Fibroblast of lung (primary cell): ENCODE measurements around the gene GABRP.

Experiments
- CTCF ChIP-seq, 2 donors: IDR thresholded peaks in 1 of 2; conservative IDR thresholded peaks in 1 of 2; 1 replicate in 1 of 2; 2 replicates in 1 of 2; pipeline ENCODE4 v1.5.1; 2011 to 2012; ENCODE audit warnings: low read length in 2 of 2, control low read depth in 1 of 2, inconsistent platforms in 1 of 2, low read depth in 1 of 2, mild to moderate bottlenecking in 1 of 2
- EZH2 ChIP-seq: IDR thresholded peaks from 2 replicates; pipeline ENCODE4 v1.5.1; 2012; ENCODE audit warnings: low read length, control low read depth, mild to moderate bottlenecking; ENCODE audit errors: missing control alignments

- no peak for TF ChIP-seq EZH2
- TF ChIP-seq CTCF (conservative IDR thresholded peaks at IDR 0.05 in 1 of 2, IDR thresholded peaks at IDR 0.05 in 1 of 2; ENCODE audit: low read depth in 1 of 2, low read length in 2 of 2), result no peak
These were observed 26.8 kb upstream of the GABRP start for GRCh38 chr5:170756691-170757090.
